ENCODE results near the gene MRPS27.
"Not testable (repeated sequence)": the region's sequence is repeated elsewhere in the genome, so short reads cannot be mapped to it uniquely, and the experiment has no call there.

MRPS27 gene

DNA sequence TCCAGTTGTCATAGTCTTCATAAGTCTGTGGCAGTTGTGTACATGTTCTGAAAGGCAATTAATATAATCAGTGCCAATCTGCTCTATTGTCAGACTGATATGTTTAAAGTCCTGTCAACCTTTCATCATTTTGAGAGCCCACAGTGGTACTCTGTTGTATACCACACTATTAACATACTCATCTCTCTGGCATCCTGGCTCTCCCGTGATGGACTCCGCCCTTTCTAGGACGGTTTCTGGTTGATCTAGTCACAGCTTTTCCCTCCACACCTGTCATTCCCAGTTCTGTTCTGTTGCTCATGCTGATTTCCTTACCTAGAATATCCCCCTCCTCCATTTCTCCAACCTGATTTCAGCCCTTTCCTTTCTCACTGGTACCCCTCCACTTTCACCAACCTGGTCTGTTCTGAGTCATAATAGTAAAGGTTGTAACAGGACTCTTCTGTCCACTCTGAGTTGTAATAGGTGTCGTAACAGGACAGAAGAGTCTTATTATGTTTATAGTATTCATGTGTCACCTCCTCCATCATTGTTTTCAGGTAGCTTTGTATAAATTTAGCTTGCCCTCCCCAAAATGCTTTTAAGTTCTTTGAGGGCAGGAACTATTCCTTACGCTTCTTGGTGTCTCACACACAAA is 4.3 kb upstream of the MRPS27 start:
- DNase-seq: no peak

DNA sequence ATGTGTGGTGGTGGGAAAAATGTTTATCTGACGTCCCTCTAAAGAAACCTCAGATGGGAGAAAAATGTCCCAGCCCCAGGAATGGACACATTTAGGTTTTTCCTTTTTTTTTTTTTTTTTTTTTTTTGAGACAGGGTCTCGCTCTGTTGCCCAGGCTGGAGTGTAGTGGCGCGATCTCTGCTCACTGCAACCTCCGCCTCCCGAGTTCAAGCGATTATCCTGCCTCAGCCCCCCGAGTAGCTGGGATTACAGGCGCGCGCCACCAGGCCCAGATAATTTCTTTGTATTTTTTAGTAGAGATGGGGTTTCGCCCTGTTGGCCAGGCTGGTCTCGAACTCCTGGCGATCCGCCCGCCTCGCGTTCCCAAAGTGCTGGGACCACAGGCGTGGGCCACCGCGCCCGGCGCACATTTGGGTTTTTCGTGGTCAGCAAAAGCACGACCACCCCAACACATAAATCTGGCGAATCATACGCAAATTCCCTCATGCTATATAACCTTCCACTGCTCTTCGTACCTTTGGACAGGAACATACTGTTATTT is 535 bp downstream of the MRPS27 start:
- not testable (repeated sequence) for DNase-seq

DNA sequence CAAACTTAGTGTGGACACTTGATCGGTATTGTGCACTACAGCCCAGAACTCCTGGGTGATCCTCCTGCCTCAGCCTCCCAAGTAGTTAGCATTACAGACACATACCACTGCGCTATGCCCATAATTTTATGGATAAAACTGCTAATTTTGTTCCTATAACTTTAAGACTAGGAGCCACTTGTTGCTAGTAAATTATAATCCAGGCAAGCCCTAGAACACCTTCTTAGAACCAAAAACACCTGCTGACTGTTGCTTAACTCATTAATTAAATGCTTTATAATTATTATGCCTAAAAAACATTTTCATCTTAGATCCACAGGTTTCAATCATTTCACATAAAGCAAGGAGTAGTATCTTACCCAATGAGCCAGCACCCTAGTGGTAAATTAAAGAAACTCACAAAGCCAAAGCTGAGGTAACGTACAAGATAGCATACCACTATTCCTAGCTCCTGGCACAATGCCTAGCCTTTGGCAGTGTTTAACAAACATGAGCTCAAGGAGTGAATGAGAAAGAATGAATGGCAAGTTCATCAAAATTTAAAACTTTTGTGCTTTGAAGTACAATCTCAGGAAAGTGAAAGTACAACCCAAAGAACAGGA is 5.4 kb downstream of the MRPS27 start:
- DNase-seq: peak; percentile 31

DNA sequence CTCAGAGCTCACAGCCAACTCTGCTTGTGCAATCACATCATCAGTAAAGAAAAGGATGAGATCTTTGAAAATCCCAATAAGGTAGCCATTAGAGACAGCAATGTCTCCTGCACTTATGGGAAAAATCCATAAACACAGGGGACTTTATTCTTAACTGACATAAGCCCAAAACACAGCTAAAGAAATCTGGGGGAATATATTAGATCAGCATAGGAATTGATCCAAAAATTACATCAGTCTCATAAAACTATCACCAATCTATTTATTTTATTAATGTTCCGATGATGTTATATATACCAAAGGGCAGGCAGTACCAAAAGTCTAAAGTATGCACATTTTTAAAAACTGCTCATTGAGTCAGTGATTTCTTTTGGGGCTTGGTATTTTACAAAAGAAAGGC is 6.9 kb downstream of the MRPS27 start:
- DNase-seq: no peak

DNA sequence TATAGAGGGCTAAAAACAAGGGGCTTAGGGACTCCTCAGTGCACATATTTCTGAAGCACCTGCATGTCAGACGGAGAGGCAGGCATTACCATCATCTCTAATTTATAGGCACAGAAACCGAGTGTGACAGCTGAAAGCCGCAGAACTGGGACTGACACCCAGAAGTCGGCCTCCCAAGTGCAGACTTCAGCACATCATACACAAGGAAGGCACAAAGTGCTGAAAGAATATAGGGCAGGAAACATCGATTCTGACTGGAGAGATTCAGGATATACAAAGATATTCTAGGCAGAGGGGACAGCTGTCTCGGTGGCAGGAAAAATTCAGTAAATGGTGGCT is 11.2 kb downstream of the MRPS27 start:
- no peak for DNase-seq

DNA sequence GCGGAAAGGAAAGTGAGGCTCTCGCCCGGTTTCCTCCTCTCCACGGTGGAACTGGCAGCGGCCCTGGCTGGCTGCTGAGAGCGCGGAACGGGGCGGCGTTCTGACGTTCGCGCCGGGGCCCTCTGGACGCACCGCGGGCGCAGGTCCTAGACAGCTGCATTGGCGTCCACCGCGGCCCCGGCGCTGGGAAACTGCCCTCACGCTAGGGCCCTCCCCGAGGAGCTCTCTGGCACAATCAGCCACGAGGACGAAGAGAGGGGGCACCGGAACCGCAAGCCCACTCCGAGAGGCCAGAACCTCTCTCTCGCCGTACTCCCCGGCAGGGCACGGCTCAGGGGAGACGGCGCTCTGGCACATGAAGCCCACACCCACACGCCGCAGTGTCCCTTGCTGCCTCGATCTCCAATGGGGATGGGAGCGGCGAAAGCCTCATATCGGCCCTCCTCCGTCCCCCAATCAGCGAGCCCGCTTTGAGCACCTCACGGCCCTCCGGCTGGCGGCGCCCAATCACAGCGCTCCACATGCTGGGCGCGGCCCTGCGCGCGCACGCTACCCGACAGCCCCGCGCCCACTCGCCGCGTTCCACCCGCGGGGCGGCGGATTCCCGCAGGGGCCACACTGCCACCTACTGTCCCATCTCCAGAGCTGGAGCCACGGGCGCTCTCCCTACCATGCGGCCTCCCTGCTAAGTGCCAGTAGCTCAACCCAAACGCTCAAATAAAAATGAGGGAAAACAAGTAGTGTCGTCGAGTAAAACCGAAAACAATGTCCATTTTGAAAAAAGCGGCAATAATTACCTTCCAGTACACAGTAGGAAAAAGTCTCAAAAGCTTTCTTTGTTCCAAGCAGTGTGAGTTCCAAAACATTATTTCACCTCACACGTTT is 11.8 kb downstream of the MRPS27 start:
- DNase-seq: peak; percentile 99

DNA sequence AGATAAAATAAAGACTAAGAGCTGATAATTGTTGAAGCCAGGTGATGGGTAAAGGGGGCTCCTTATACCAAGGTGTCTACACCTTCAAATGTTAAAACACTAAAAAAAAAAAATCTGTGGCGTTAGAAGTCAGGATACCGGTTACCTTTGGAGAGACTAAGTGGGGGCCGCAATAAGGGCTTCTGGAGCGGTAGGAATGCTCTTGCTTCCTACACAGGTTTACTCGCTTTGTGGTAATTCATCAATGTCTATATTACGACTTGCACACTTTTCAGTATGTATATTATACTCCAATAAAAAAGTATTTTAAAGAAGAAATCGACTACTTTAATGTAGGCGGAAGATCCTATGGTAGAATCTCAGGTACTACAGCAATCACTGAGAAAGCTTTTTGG is 12.5 kb downstream of the MRPS27 start:
- DNase-seq: peak; percentile 73

DNA sequence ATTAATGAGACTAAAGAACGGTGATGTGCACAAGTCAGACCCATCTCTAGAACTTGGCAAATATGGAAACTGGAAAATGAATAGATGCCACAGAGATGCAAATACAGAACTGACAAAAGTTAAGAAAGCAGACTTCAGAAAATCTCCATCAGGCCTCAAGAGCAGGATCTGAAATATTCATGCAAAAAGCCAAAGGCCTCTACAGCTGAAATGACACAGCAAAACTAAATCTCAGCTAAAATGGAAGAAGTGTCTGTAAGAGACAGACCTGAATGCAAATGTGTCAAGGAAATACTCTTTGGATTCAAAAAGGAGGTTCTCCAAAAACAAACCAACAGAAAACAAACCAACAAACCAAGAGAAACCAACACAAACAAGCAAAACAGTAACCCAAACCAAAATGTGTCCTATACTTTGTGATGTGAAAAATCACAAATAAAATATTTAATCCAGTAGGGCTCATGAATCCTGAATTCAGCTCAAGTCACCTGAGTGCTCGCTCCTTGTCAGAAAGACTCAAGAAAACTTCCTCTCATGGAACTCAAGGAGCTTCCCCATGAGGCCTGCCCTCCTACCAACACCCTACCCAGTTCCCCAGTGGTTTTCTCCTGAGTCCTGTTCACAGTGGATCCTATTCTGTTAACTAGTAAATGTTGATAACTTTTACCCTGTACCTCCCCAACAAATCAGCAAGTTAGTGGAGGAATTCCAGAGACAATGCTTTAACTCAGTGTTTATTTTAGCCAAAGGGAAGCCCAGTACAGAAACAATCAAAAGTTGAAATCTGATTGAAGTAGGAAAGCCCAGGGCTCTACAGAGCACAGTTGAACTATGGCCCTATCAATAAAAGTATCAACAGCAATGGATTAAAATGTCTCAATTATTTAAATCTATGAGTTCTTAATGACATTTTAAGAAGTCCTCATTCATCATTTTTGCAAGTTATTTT is 14.6 kb downstream of the MRPS27 start:
- no peak for DNase-seq

DNA sequence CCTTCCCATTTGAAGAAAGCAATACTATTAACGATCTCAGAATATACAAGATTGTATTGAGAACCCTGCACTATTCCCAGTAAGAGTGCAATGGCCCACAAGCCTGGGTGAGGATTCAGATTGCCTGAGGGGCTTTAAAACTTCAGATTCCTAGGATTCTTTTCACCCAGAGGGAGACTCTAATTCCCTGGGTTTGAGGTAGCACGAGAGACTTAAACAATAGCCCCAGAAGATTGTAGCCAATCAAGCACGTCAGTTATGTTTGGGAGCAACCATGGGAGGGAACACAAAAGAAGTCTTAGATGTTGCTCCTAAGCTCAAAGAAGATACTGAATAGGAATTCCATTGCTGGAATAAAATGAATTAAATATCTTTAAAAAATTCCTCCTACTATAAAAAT is 17.9 kb downstream of the MRPS27 start:
- no peak for DNase-seq

DNA sequence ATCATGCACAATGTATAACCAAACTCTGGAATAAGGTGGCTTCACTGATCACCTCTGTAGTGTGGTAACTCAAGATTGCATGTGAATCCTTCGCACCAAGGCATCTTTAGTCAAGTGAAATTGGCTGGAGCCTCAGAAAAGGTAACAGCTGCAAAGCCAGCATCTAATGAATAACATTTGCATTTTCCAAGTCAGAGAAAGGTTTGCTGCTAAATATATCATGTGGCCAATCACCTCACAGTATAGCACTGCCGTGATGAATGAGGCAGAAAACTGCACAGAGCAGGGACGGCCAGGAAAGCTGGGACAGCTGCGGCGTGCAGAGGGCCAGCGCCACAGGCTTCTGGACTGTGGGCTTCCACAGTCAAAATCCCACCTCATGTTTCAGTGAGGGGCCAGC is 18.5 kb downstream of the MRPS27 start:
- DNase-seq: no peak

DNA sequence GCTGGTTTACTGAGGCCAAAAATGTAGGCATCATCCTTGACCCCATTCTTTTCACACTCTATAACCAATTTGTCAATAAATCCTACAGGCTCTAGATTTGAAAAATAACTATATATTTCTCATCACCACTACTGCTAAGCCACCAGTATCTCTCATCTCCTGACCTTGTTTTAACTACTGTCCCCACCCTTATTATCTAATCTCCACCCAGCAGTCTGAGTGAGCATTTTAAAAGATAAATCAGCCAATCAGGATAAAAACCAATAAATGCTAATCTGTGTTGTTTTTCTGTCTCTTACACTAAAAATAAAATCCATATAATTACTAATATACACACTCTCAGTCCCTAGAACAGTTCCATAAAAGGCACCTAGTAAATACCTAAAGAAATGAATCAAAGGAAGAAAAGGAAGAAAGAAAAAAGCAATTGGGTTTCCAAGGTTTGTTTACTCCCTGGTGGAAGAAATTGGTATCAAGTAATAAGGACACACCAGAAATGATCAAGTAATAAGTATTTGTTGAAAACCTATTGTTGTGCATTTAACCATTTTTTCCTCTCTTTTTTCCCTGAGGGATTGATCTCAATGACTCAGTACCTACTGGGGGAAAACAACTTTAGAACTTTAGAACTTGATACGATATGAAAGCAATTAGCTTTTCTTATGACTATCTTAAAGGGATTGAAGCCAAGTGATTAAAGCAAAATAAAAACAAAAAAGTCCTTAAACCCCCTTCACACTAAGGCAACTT is 19.3 kb downstream of the MRPS27 start:
- no peak for DNase-seq

DNA sequence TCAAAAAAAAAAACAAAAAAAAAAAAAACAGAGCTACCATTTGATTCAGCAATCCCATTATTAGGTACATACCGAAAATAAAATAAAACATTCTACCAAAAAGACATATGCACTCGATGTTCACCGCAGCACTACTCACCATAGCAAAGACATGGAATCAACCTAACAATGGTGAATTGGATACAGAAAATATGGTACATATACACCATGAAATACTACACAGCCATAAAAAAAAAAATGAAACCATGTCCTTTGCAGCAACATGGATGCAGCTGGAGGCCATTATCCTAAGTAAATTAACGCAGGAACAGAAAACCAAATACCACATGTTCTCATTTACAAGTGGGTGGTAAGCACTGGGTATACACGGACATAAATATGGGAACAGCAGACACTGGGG is 21.3 kb downstream of the MRPS27 start:
- no peak for DNase-seq

DNA sequence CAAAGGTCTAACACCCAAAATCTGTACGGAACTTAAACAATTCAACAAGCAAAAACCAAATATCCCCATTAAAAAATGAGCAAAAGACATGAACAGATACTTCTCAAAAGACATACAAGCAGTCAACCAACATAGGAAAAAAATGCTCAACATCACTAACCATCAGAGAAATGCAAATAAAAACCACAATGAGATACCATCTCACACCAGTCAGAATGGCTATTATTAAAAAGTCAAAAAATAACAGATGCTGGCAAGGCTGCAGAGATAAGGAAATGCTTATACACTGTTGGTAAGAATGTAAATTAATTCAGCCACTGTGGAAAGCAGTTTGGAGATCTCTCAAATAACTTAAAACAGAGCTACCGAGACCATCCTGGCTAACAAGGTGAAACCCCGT is 21.9 kb downstream of the MRPS27 start:
- DNase-seq: not testable (repeated sequence)

DNA sequence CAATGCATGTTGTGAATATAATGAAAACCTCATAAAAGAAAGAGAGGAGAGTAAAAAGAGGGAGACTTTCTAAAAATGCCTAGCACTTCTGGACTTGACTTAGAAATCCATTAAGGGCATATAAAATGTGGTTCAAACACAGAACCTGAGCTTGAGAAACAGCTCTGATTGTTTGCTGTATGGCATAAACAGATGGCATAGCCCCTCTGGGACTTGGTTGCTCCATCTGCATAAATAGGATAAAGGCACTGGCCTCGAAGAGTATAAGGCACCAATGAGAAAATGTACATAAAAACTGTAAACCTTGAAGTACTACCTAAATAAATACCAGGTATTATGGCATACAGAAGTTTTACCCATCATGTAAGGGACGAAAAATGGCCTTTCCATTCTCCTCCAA is 23.8 kb downstream of the MRPS27 start:
- DNase-seq: no peak

DNA sequence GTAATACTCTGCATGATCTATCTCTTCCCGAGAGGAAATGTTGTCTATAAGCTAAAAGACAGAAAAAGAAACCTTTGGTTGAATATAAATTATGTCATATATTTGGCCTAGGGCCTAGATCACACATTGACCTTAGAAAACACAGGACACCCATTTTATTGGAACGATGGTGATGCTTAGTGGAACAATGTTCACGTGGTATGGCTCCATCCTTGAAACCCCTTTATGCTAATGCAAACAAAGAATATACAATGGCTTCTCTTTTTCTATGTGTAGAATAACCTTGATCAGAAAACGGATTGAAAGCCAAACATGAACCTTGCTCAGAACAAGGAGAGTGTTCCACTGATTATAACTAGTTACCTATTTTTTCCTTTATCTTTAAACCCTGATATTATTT is 24.5 kb downstream of the MRPS27 start:
- DNase-seq: no peak

DNA sequence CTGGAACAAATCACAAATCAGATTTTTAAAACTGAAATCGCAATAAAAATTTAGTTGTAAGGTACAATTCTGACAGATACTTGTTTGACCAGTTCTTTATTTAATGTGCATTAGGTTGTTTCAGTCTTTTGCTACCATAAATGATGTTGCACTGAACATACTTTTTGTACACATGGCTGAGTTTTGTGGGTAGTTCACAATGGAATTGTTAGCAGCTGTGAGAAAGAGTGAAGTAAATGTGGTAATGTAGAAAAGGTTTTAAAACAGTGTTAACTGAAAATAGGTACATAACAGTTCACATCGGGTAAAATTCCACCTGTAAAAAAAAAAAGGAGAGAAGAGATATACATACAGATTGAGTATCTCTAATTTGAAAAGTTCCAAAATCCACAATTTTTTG is 25.6 kb downstream of the MRPS27 start:
- no peak for DNase-seq

DNA sequence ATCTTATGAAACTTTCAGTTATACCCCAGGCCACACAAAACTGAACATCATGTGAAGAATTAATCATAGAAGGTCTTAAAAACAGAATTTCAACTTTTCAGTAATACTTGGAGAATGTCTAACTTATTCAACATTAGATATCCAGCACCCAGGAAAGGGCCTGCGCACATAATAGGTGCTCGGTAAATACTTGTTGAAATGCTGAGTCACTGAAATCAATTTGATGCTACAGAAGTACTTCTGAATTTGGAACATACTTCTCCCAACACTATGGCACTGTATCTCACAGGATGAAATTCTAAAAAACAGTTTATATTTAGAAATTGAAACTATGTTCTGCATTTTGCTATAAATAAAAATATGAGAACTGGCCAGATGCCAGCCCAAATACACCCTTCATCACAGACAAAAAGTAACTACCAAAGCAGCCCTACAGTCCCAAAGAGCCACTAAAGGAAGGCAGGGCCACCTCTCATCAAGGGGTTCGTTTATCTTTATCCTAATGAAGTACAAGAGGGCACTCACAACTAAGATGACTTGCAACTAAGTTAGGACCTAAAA is 26.5 kb downstream of the MRPS27 start:
- no peak for DNase-seq

DNA sequence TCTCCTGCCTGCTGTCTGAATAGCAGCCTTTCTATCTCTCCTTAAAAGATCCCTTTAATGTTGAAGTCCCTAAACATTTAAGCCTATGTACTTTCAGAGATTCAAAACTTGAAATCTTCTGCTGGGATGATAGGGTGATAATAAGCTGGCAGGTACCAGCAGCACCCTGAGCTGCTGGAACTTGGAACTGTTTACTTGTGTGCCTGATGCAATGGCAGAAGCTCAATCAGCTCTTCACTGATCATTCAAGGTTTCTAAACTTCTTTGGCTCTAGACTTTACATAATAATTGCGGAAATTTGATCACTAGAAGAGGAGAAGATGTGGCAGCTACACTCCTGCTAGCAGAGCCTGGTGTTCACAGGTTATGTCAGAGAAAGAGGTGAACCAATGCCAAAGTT is 27.6 kb downstream of the MRPS27 start:
- no peak for DNase-seq

DNA sequence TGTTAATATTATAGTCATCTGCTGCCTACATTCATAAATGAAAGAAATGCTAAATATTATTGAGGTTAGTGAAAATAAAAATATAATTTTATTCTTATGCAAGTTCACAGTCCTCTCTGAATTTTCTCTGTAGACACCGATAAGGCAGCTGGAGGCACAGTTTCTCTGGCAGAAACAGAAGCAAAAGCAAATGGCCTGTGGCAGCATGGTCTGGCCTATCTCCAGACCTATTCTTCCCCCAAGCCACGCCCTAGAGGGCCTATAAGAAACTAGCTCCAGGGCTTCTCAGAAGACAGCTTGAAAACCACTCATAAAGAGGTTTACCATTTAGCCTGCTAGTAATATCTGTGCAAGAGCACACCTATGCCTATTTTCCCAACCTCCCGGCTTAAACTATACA is 28.4 kb downstream of the MRPS27 start:
- no peak for DNase-seq

DNA sequence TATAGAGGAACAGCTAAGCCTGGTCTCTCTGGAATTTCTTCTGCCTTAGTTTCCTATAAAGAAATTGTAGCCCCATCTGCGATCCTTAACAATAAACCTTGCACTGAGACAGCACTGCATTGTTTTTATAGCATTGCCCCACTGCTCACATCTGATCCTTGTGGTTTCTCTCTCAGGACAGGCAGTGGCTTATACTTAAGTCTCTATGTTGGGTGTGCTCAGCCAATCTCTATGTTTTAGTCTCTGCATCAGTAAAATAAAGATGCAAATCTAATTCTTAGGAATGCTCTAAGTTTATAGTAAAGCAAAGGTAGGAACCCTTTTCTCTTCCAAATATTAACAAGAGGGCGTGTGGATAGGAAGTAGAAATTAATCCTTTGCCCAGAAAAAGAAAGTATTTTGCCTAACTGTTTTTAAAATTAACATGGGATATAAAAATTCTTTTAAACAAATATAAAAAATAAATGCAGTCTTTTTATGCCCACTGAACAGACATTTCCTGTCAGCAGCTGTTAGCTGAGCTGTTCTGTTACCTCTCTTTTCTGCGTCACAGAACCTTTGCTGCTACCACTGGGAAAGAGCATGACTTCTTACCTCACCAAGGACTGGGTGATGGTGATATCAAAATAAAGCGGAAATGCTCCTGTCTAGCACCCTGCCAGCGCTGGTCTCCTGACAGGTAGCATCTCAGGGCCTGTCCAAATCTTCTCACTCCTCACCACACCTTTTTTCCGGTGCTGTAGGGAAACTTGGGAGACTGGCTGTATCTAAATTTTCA is 29.5 kb downstream of the MRPS27 start:
- DNase-seq: no peak

DNA sequence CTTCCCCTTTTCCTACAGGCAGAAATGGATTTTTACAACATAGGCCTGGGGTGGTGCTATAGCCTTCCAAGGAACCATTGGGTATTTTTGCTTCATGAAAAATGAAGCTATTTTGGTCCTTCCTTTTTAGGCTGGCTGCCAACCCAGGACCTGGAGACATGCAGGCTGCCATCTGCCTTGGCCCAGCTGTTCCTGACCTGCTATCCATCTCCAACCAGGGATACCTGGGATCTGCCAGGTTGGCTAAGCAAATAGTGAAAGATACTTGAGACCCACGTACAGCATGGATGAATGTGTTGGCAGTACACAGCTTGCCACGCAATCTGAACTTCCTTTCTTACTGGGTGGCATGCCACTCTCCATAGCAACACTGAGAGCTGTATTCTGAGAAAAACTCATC is 31.1 kb downstream of the MRPS27 start:
- peak; percentile 94 for DNase-seq
